ENCODE data around the gene ITGBL1. TPM values are rescaled to one million over a fixed set of nuclear protein-coding genes. Genes with fewer than 3 reads are reported as not detected.

The ITGBL1 gene
- total RNA-seq, 4 donors from 2014 or later, result 26.4 to 81.4 (median 76.1) TPM

DNA sequence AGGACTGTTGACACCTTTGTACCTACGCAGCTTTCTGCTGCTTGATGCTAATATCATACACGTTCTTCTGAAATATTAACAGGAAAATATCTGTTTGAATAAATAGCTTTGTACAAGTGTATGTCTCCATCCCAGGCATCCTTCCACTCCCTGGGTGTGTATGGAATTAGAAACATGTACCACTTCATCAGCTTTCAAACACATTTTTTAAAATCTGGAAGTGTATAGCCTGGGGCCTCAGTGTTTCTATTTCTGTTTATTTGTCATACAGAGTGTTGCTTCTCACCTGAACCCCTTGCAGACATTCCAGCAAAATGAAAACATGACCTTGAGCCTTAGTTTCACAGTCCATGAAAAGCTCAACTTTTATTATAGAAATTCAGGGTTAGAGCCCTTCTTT, 168.6 kb downstream of the ITGBL1 start:
- no peaks in the 10 kb centered on the region for H3K27me3 ChIP-seq
- H3K4me3 ChIP-seq, result no peak overlapping the region
- H3K27ac ChIP-seq, result peak overlapping the region in 2 of 4 donors; percentile 57 to 63
- no peak for TF ChIP-seq EP300 (IDR thresholded peaks at IDR 0.05)
- TF ChIP-seq, protein P1, sequence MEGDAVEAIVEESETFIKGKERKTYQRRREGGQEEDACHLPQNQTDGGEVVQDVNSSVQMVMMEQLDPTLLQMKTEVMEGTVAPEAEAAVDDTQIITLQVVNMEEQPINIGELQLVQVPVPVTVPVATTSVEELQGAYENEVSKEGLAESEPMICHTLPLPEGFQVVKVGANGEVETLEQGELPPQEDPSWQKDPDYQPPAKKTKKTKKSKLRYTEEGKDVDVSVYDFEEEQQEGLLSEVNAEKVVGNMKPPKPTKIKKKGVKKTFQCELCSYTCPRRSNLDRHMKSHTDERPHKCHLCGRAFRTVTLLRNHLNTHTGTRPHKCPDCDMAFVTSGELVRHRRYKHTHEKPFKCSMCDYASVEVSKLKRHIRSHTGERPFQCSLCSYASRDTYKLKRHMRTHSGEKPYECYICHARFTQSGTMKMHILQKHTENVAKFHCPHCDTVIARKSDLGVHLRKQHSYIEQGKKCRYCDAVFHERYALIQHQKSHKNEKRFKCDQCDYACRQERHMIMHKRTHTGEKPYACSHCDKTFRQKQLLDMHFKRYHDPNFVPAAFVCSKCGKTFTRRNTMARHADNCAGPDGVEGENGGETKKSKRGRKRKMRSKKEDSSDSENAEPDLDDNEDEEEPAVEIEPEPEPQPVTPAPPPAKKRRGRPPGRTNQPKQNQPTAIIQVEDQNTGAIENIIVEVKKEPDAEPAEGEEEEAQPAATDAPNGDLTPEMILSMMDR (IDR thresholded peaks at IDR 0.05), result no peak
- TF ChIP-seq POLR2A (IDR thresholded peaks at IDR 0.05), result no peak
- DNase-seq (ENCODE audit: low spot score in 2 of 2), result no peak
- H3K36me3 ChIP-seq, result no peaks in the 10 kb centered on the region
- H3K9me3 ChIP-seq, result no peaks in the 10 kb centered on the region
- H3K4me1 ChIP-seq, result peaks cover 0 to 14% (median 6%) of the 10 kb centered on the region in 4 donors
- 66 to 78% methylated on average over 2 of the region's 2 CpGs for WGBS, 2 donors

DNA sequence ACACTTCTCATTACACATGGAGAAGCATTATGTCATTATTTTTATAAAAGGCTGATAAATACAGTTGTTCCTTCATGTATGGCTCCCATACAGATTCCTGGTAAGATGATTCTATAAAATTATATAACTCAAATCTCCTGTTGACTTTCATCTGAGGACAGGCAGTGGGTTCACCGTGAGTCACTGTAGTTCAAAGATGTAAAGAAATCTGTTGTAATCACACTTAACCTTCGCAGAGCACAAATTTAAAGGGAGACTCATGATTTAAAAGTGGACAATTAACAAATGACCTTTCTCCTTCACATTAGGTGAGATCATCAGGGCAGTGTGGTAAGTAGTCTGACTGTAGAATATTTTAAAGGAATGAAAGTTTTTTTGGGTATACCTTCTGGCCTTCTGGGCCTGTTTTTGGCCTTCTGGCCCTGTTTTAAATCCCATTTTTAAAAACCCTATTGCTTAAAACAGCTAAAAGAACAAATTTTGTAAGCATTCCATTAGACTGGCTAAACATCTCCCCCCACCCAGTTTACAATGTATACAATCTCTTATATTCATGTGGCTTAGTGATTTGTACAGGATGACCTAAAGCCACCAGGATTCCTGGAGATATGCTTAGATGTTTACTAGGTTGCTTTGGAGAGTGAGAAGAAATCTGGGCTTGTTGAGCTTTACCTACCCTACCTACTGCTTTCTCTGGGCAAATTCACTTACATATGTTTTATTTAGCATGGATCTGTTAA, 171.2 kb downstream of the ITGBL1 start:
- 56% methylated on average over 2 of the region's 2 CpGs for WGBS, 2 donors
- TF ChIP-seq, protein P1 (IDR thresholded peaks at IDR 0.05), result no peak
- no peak for DNase-seq (ENCODE audit: low spot score in 2 of 2)
- H3K27me3 ChIP-seq, result no peaks in the 10 kb centered on the region
- peaks cover 0 to 14% (median 6%) of the 10 kb centered on the region in 4 donors for H3K4me1 ChIP-seq
- H3K9me3 ChIP-seq, result no peaks in the 10 kb centered on the region
- peak overlapping the region in 3 of 4 donors; percentile 12 to 66 (median 65) for H3K27ac ChIP-seq
- peak overlapping the region in 1 of 4 donors; percentile 16 for H3K4me3 ChIP-seq
- no peaks in the 10 kb centered on the region for H3K36me3 ChIP-seq

DNA sequence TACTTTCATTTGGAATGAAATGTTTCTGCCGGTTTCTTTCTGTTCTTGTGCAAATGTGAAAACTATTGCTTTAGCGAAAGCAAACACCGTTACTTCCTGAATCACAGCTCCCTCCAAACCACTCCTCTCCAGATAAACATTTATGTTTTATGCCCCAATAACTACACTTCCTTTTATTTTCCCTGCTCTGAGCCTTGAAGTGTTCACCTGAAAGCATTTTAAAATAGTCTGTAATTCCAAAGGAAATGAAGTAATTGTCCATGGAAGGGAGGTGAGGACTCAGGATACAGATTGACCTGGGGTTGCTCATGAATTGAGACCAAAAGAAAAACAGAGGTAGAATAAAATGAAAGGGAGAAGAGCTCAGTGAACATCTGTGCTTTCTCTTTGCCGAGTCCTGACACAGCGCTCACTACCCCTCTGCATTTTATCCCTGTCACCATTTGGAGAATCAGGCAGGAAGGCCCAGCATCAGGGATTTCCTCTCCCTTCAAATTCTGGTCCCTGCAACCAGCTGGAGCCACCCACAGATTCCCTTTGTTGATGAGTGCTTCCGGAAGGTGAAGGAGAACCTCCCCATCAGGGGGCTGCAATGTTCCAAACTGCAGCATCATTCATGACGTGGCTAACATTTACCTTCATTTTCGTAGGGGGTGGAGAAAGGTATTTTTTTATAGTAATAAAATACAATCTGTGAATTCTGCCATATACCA, 171.9 kb downstream of the ITGBL1 start:
- no peak for DNase-seq (ENCODE audit: low spot score in 2 of 2)
- WGBS, 2 donors, result 47 to 59% methylated on average over 8 of the region's 8 CpGs
- no peaks in the 10 kb centered on the region for H3K9me3 ChIP-seq
- peak overlapping the region in 3 of 4 donors; percentile 12 to 66 (median 65) for H3K27ac ChIP-seq
- peaks cover 0 to 14% (median 6%) of the 10 kb centered on the region in 4 donors for H3K4me1 ChIP-seq
- no peaks in the 10 kb centered on the region for H3K36me3 ChIP-seq
- H3K4me3 ChIP-seq, result peak overlapping the region in 1 of 4 donors; percentile 16
- TF ChIP-seq POLR2A (IDR thresholded peaks at IDR 0.05) (no peak), EP300 (IDR thresholded peaks at IDR 0.05) (no peak)
- TF ChIP-seq, protein P1 (IDR thresholded peaks at IDR 0.05), result no peak
- no peaks in the 10 kb centered on the region for H3K27me3 ChIP-seq

DNA sequence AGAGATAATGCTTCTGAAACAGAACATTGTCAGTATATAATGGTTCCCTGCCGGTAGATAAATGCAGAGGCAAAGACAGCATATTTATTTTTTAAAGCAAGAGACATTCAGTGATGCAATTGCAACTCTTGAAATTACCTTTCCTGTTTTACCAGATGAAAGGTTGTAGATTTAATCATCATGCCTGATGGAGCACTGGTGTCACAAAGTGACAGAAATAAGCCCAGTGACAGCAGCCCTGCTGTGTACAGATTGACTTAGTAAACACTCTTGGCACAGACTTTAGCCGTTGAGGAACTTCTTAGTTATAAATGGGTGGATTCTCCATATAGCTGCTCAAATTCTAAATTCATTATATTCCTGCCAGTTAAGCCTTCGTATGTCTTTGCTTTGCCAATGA, 172.5 kb downstream of the ITGBL1 start:
- H3K27me3 ChIP-seq, result no peaks in the 10 kb centered on the region
- no peak overlapping the region for H3K27ac ChIP-seq
- 57 to 70% methylated on average over 3 of the region's 3 CpGs for WGBS, 2 donors
- no peak for DNase-seq (ENCODE audit: low spot score in 2 of 2)
- no peaks in the 10 kb centered on the region for H3K9me3 ChIP-seq
- H3K4me1 ChIP-seq, result peaks cover 0 to 14% (median 6%) of the 10 kb centered on the region in 4 donors
- H3K4me3 ChIP-seq, result no peak overlapping the region
- TF ChIP-seq POLR2A (IDR thresholded peaks at IDR 0.05), result no peak
- no peaks in the 10 kb centered on the region for H3K36me3 ChIP-seq

DNA sequence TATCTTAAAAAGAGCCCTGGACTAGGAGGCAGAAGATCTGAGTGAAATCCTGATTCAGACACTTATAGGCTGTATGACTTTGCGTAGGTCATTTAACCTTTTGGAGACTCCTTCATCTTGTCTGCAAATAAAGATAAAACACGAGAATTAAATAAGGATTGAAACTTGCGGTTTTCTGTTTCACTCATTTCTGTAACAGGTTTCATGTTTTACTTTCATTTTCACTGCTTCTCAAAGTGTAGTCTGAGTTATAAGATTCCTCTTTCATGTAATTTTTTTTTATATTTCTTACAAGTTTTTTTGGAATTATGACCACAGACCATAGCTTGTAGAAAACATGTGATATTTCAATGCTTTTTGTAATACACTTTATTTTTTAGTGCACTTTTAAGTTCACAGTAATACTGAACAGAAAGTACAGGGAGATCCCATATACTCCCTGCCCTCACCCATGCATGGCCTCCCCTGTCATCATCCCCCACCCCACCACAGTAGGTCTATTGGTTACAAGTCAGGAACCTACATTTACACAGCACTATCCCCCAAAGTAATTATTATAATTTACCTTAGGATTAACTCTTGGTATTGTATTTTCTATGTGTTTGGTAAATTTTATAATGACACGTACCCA, 174.6 kb downstream of the ITGBL1 start:
- WGBS, 2 donors, result 45 to 59% methylated on average over 4 of the region's 4 CpGs
- H3K9me3 ChIP-seq, result no peaks in the 10 kb centered on the region
- H3K27me3 ChIP-seq, result no peaks in the 10 kb centered on the region
- TF ChIP-seq, protein P1 (IDR thresholded peaks at IDR 0.05), result no peak
- no peak for TF ChIP-seq EP300 (IDR thresholded peaks at IDR 0.05)
- TF ChIP-seq POLR2A (IDR thresholded peaks at IDR 0.05), result no peak
- peak overlapping the region; percentile 8 to 34 (median 24) for H3K4me3 ChIP-seq
- no peaks in the 10 kb centered on the region for H3K36me3 ChIP-seq
- H3K27ac ChIP-seq, result peak overlapping the region in 3 of 4 donors; percentile 63 to 75 (median 74)
- peaks cover 0 to 14% (median 6%) of the 10 kb centered on the region in 4 donors for H3K4me1 ChIP-seq
- no peak for DNase-seq (ENCODE audit: low spot score in 2 of 2)

Measured in tibial nerve (tissue), 4 donors.